ENCODE measurements around the gene ERICH6B. TPM values are rescaled to one million over a fixed set of nuclear protein-coding genes. Genes with fewer than 3 reads are reported as not detected.

Gene ERICH6B
- total RNA-seq, 2 experiments from 2014 or later = not detected

DNA sequence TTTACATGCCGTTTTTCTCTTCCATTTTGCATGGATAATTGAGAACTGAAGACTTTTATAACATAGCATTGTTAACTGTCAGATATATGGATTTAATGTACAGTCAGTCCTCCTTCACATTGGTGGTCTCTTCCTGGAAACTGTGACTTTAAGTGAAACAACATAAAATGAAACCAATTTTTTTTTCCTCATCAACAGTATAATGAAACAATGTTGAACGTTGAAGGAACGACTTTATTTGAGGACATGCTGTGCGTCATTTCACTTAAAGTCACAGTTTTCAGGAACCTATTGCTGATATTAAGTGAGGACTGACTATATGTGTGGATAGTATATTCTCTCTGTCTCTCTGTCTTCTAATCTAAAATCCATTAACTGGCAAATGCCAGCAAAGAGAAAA, 96.0 kb downstream of the ERICH6B start:
- Histone ChIP-seq H3K27me3 (ENCODE audit: control insufficient read depth in 1 of 2, insufficient read depth in 2 of 2, low read length in 2 of 2) (no peaks in the 10 kb centered on the region), H3K27ac (ENCODE audit: low read depth in 1 of 2, low read length in 2 of 2) (no peak overlapping the region), H3K9me3 (ENCODE audit: control insufficient read depth in 1 of 2, insufficient read depth in 1 of 2, low read length in 2 of 2) (no peaks in the 10 kb centered on the region), H3K4me1 (ENCODE audit: insufficient read depth, low read length) (peaks cover 2% of the 10 kb centered on the region), H3K36me3 (ENCODE audit: insufficient read depth, low read length) (peaks cover 95% of the 10 kb centered on the region), H3K4me3 (ENCODE audit: low read length) (no peak overlapping the region)
- Mint-ChIP-seq H3K27me3 (no peaks in the 10 kb centered on the region), H3K4me3 (no peak overlapping the region), H3K36me3 (ENCODE audit: low read depth) (peaks cover 97% of the 10 kb centered on the region), H3K27ac (no peak overlapping the region), H3K4me1 (ENCODE audit: low read depth) (peaks cover 8% of the 10 kb centered on the region), H3K9me3 (no peaks in the 10 kb centered on the region)
- no peak for DNase-seq
- CTCF ChIA-PET = no interaction called here
- intact Hi-C loops (cut with DNase I, micrococcal nuclease) = no loop called here
- POLR2A ChIA-PET = no interaction called here
- TF ChIP-seq, protein P1, sequence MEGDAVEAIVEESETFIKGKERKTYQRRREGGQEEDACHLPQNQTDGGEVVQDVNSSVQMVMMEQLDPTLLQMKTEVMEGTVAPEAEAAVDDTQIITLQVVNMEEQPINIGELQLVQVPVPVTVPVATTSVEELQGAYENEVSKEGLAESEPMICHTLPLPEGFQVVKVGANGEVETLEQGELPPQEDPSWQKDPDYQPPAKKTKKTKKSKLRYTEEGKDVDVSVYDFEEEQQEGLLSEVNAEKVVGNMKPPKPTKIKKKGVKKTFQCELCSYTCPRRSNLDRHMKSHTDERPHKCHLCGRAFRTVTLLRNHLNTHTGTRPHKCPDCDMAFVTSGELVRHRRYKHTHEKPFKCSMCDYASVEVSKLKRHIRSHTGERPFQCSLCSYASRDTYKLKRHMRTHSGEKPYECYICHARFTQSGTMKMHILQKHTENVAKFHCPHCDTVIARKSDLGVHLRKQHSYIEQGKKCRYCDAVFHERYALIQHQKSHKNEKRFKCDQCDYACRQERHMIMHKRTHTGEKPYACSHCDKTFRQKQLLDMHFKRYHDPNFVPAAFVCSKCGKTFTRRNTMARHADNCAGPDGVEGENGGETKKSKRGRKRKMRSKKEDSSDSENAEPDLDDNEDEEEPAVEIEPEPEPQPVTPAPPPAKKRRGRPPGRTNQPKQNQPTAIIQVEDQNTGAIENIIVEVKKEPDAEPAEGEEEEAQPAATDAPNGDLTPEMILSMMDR (IDR thresholded peaks at IDR 0.05) = no peak
- ATAC-seq (ENCODE audit: poor library complexity) = no peak

DNA sequence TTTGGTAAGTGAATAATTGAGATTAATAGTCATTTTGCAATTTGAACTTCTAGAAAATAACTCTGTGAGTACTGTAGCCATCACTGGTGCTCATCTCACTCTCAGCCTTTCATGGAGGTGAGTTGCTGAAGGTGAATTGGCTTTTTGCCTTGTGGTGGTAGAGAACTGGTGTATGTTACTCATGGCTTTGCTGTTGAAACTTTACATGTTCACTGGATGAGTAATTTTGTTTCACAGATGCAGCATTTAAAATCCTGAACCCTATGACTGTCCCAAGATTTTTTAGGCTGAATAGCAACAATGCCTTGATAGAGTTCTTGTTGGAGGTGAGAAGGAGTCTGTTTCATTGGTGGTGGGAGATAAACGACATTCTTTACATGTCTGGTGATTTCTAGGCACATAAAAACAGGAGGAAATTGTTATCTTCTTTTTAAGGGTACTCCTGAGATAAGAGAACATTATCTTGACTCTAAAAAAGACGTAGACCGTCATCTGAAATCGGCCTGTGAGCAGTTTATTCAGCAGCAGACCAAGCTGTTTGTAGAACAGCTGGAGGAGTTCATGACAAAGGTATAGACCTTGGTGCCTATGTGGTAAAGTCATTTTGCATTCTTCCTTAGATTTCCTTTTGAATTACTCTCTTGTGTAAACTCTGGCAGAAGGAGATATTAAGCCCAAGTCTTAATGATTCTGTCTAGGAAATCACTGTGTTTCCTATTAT, 96.9 kb downstream of the ERICH6B start:
- no peak overlapping the region for H3K4me3 Mint-ChIP-seq
- peaks cover 8% of the 10 kb centered on the region for H3K4me1 Mint-ChIP-seq (ENCODE audit: low read depth)
- Histone ChIP-seq H3K27me3 (ENCODE audit: control insufficient read depth in 1 of 2, insufficient read depth in 2 of 2, low read length in 2 of 2) (no peaks in the 10 kb centered on the region), H3K27ac (ENCODE audit: low read depth in 1 of 2, low read length in 2 of 2) (no peak overlapping the region), H3K4me3 (ENCODE audit: low read length) (no peak overlapping the region), H3K4me1 (ENCODE audit: insufficient read depth, low read length) (peaks cover 2% of the 10 kb centered on the region), H3K36me3 (ENCODE audit: insufficient read depth, low read length) (peaks cover 93% of the 10 kb centered on the region), H3K9me3 (ENCODE audit: control insufficient read depth in 1 of 2, insufficient read depth in 1 of 2, low read length in 2 of 2) (no peaks in the 10 kb centered on the region)
- CTCF ChIA-PET = no interaction called here
- POLR2A ChIA-PET = interaction anchor here (0.7 kb wide), 1 partner anchor 101 kb away, joined by 3 read pairs; no protein-coding TSS in a partner anchor
- ATAC-seq (ENCODE audit: poor library complexity) = no peak
- no peaks in the 10 kb centered on the region for H3K9me3 Mint-ChIP-seq
- H3K36me3 Mint-ChIP-seq (ENCODE audit: low read depth) = peaks cover 97% of the 10 kb centered on the region
- TF ChIP-seq, protein P1 (IDR thresholded peaks at IDR 0.05) = no peak
- no peak overlapping the region for H3K27ac Mint-ChIP-seq
- no peak for DNase-seq
- no peaks in the 10 kb centered on the region for H3K27me3 Mint-ChIP-seq
- intact Hi-C loops (cut with DNase I, micrococcal nuclease) = no loop called here

DNA sequence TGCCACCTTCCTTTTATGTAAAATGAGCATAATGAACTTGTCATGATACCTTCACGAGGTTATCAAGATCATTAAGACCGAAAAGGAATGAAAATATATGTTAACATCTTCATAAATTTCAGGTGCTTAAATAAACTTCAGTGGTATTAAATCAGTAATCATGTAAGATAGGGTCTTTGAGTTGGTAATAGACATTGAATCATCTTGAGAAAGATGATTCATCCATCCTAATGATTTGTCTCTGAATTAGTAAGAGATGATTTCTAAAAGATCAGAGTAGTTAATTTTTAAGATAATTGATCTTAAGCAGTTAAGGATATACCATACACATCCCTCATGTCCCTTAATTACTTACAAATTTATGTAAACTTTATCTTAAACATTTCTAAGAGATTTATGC, 98.8 kb downstream of the ERICH6B start:
- TF ChIP-seq, protein P1 (IDR thresholded peaks at IDR 0.05) = no peak
- H3K9me3 ChIP-seq (ENCODE audit: control insufficient read depth in 1 of 2, insufficient read depth in 1 of 2, low read length in 2 of 2) = no peaks in the 10 kb centered on the region
- peaks cover 90% of the 10 kb centered on the region for H3K36me3 ChIP-seq (ENCODE audit: insufficient read depth, low read length)
- ChIA-PET CTCF (no interaction called here), POLR2A (no interaction called here)
- H3K27ac ChIP-seq (ENCODE audit: low read depth in 1 of 2, low read length in 2 of 2) = no peak overlapping the region
- no peak for DNase-seq
- Mint-ChIP-seq H3K4me3 (no peak overlapping the region), H3K27me3 (no peaks in the 10 kb centered on the region), H3K27ac (no peak overlapping the region), H3K4me1 (ENCODE audit: low read depth) (peaks cover 14% of the 10 kb centered on the region), H3K36me3 (ENCODE audit: low read depth) (peaks cover 90% of the 10 kb centered on the region), H3K9me3 (no peaks in the 10 kb centered on the region)
- ATAC-seq (ENCODE audit: poor library complexity) = no peak
- intact Hi-C loops (cut with DNase I, micrococcal nuclease) = no loop called here
- no peak overlapping the region for H3K4me3 ChIP-seq (ENCODE audit: low read length)
- H3K27me3 ChIP-seq (ENCODE audit: control insufficient read depth in 1 of 2, insufficient read depth in 2 of 2, low read length in 2 of 2) = no peaks in the 10 kb centered on the region
- peaks cover 2% of the 10 kb centered on the region for H3K4me1 ChIP-seq (ENCODE audit: insufficient read depth, low read length)
